ENCODE data around the gene ALOX12B. TPM values are rescaled to one million over a fixed set of nuclear protein-coding genes. Genes with fewer than 3 reads are reported as not detected.
A peak's percentile ranks its signal among the peaks of the same experiment; 100 is the strongest.
"Not testable (repeated sequence)": the region's sequence is repeated elsewhere in the genome, so short reads cannot be mapped to it uniquely, and the experiment has no call there.

The ALOX12B gene
- total and polyA plus RNA-seq, 2 experiments from 2014 or later = 0.16 to 1.4 TPM

- H3K4me3 ChIP-seq; H3K27ac ChIP-seq (ENCODE audit: low read depth); DNase-seq (ENCODE audit: low spot score); H3K79me2 ChIP-seq (replicated peaks; ENCODE audit: insufficient read depth); H3F3A ChIP-seq (replicated peaks; ENCODE audit: low read depth); H3K36me3 Mint-ChIP-seq (ENCODE audit: low read depth); ATAC-seq; H3K9me2 ChIP-seq (ENCODE audit: insufficient read depth); H3K36me3 ChIP-seq (ENCODE audit: insufficient read depth); H4K20me1 ChIP-seq (replicated peaks; ENCODE audit: insufficient read depth); H3K9me3 Mint-ChIP-seq; H2AFZ ChIP-seq; H3K4me2 ChIP-seq; H3K27ac Mint-ChIP-seq: not testable (repeated sequence)
- peaks cover 92% of the 10 kb centered on the region for H3K27me3 ChIP-seq (ENCODE audit: insufficient read depth)
- H3K4me1 ChIP-seq (ENCODE audit: insufficient read depth) = peaks cover 17% of the 10 kb centered on the region; the same call in 1 of the 2 replicates
- H3K4me1 Mint-ChIP-seq = peaks cover 16% of the 10 kb centered on the region
- peaks cover 60% of the 10 kb centered on the region for H3K27me3 Mint-ChIP-seq (ENCODE audit: insufficient read depth, low read depth, poor library complexity)
- peak overlapping the region; percentile 37; the same call in 1 of the 3 replicates for H3K4me3 Mint-ChIP-seq
Measured at GRCh38 chr17:8077939-8078338, 9.6 kb downstream of the ALOX12B start.

GRCh38 chr17:8076502-8077266 is 10.8 kb downstream of the ALOX12B start:
- H3K9me3 Mint-ChIP-seq = peaks cover 5% of the 10 kb centered on the region; the same call in 2 of the 3 replicates
- no peak overlapping the region for H3K4me2 ChIP-seq
- no peak for TF ChIP-seq STAT1 (IDR thresholded peaks at IDR 0.05; ENCODE audit: unreplicated experiment)
- TF ChIP-seq EZH2 (IDR thresholded peaks at IDR 0.05; ENCODE audit: low read depth, unreplicated experiment) = no peak
- no peak for TF ChIP-seq EZH2phosphoT487 (IDR thresholded peaks at IDR 0.05; ENCODE audit: unreplicated experiment)
- no peak for TF ChIP-seq ZNF462 (CRISPR knock-in tag; IDR thresholded peaks at IDR 0.05)
- TF ChIP-seq ZNF331 (CRISPR knock-in tag; IDR thresholded peaks at IDR 0.05; ENCODE audit: low read depth) = no peak
- TF ChIP-seq JUNB (IDR thresholded peaks at IDR 0.05; ENCODE audit: unreplicated experiment) = no peak
- TF ChIP-seq CTCF (conservative IDR thresholded peaks at IDR 0.05; ENCODE audit: low read depth in 2 of 2) = no peak
- TF ChIP-seq CREB1 (CRISPR knock-in tag; IDR thresholded peaks at IDR 0.05; ENCODE audit: low read depth) = no peak
- TF ChIP-seq REST (IDR thresholded peaks at IDR 0.05; ENCODE audit: unreplicated experiment) = no peak

More at GRCh38 chr17:8076502-8077266, 10.8 kb downstream of the ALOX12B start:
- Histone ChIP-seq H2AFZ (no peak overlapping the region), H4K20me1 (replicated peaks; ENCODE audit: insufficient read depth) (0 out of 2 replicates have a peak, but pooled peaks cover 1% of the 10 kb centered on the region), H3K4me1 (ENCODE audit: insufficient read depth) (peaks cover 18% of the 10 kb centered on the region; the same call in 1 of the 2 replicates), H3K36me3 (ENCODE audit: insufficient read depth) (no peaks in the 10 kb centered on the region), H3K9me2 (ENCODE audit: insufficient read depth) (no peaks in the 10 kb centered on the region), H3F3A (replicated peaks; ENCODE audit: low read depth) (no peaks in the 10 kb centered on the region), H3K27me3 (ENCODE audit: insufficient read depth) (peaks cover 95% of the 10 kb centered on the region), H3K27ac (ENCODE audit: low read depth) (no peak overlapping the region), H3K4me3 (no peak overlapping the region), H3K79me2 (replicated peaks; ENCODE audit: insufficient read depth) (no peaks in the 10 kb centered on the region)
- no peak overlapping the region for H3K4me3 Mint-ChIP-seq
- peaks cover 72% of the 10 kb centered on the region for H3K27me3 Mint-ChIP-seq (ENCODE audit: insufficient read depth, low read depth, poor library complexity)
- ATAC-seq = no peak
- no peak overlapping the region for H3K27ac Mint-ChIP-seq
- peaks cover 21% of the 10 kb centered on the region for H3K4me1 Mint-ChIP-seq
- peaks cover 2% of the 10 kb centered on the region; the same call in 2 of the 3 replicates for H3K36me3 Mint-ChIP-seq (ENCODE audit: low read depth)
- DNase-seq (ENCODE audit: low spot score) = no peak

Measured in GM23338 (cell line).